NCI-H774 (cell line): Measurements from ENCODE around the gene SFI1.
A peak's percentile ranks its signal among the peaks of the same experiment; 100 is the strongest.
"Not testable (repeated sequence)": the region's sequence is repeated elsewhere in the genome, so short reads cannot be mapped to it uniquely, and the experiment has no call there.

Source experiments
- DNase-seq: peaks from one replicate; lab custom pipeline; 2025; lab: John Stamatoyannopoulos, UW

SFI1 gene

GRCh38 chr22:31550871-31551370 is 54.6 kb downstream of the SFI1 start:
- no peak for DNase-seq

GRCh38 chr22:31556627-31557203 is 60.4 kb downstream of the SFI1 start:
- DNase-seq: no peak

- not testable (repeated sequence) for DNase-seq
Measured at GRCh38 chr22:31558546-31558945, 62.2 kb downstream of the SFI1 start.

- DNase-seq: peak; percentile 66
Measured at GRCh38 chr22:31561238-31561887, 65.0 kb downstream of the SFI1 start.

GRCh38 chr22:31561970-31562369 is 65.6 kb downstream of the SFI1 start:
- no peak for DNase-seq

- no peak for DNase-seq
Measured at GRCh38 chr22:31566484-31566883, 70.1 kb downstream of the SFI1 start.

- no peak for DNase-seq
Measured at GRCh38 chr22:31567196-31567595, 70.9 kb downstream of the SFI1 start.

GRCh38 chr22:31567702-31568101 is 71.4 kb downstream of the SFI1 start:
- DNase-seq: no peak

GRCh38 chr22:31569126-31569525 is 72.8 kb downstream of the SFI1 start:
- DNase-seq: no peak

GRCh38 chr22:31572939-31573338 is 76.6 kb downstream of the SFI1 start:
- DNase-seq: no peak

GRCh38 chr22:31574055-31574670 is 77.8 kb downstream of the SFI1 start:
- no peak for DNase-seq

GRCh38 chr22:31575190-31575589 is 78.9 kb downstream of the SFI1 start:
- DNase-seq: no peak

- no peak for DNase-seq
Measured at GRCh38 chr22:31577711-31578110, 81.4 kb downstream of the SFI1 start.

GRCh38 chr22:31578171-31578570 is 81.8 kb downstream of the SFI1 start:
- DNase-seq: no peak

- peak; percentile 67 for DNase-seq
Measured at GRCh38 chr22:31579835-31580242, 83.5 kb downstream of the SFI1 start.

- DNase-seq: no peak
Measured at GRCh38 chr22:31583861-31584485, 87.6 kb downstream of the SFI1 start.

GRCh38 chr22:31584804-31585160 is 88.4 kb downstream of the SFI1 start:
- DNase-seq: no peak

- DNase-seq: no peak
Measured at GRCh38 chr22:31585161-31585859, 89.0 kb downstream of the SFI1 start.

- no peak for DNase-seq
Measured at GRCh38 chr22:31586137-31586920, 90.0 kb downstream of the SFI1 start.

- no peak for DNase-seq
Measured at GRCh38 chr22:31588970-31589675, 92.8 kb downstream of the SFI1 start.

GRCh38 chr22:31590161-31590560 is 93.8 kb downstream of the SFI1 start:
- DNase-seq: not testable (repeated sequence)
